GM12872 (cell line): Measurements from ENCODE around the gene CSMD2.

Experiments
- TF ChIP-seq, protein P1 (sequence below): IDR thresholded peaks from 3 replicates; pipeline ENCODE4 v1.5.1; 2011; ENCODE audit warnings: low read depth, mild to moderate bottlenecking, low read length, moderate library complexity; ENCODE audit not compliant: insufficient read depth

Gene CSMD2

DNA sequence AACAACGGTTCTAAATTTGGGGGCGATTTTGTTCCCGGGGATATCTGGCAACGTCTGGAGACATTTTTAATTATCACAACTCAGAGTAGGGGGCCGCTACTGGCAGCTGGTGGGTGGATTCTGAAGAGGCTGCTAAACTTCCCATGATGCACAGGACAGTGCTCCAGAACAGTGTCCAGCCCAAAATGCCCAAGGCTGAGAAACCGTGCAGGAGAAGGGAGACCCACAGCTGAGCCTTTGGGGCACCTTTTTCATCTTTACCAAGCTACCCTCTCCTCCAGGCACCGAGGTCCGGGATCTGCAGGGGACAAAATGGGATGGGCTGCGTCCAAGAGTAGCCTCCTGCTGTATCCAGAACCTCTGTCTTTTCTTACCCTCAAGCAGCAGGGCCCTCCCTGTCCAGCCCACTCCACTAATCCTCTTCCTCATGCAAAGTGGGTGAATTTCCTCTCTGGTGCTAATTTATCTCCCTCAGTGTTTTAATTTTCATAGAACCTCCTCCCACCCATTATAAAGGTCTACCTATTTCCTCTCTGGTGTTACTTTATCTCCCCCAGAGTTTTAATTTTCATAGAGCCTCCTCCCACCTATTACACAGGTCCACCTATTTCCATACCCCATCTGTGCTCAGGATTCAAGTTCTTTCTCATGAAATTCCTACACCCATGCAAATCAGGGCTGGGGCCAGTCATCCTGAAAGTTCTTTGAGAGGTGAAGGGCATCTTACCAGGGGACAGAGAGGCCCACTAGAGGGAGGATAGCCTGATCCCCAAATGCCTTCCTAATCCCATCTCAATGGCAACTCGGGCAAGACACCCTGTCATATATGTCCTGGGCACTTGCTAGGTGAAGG, 42.7 kb downstream of the CSMD2 start:
- TF ChIP-seq, protein P1, sequence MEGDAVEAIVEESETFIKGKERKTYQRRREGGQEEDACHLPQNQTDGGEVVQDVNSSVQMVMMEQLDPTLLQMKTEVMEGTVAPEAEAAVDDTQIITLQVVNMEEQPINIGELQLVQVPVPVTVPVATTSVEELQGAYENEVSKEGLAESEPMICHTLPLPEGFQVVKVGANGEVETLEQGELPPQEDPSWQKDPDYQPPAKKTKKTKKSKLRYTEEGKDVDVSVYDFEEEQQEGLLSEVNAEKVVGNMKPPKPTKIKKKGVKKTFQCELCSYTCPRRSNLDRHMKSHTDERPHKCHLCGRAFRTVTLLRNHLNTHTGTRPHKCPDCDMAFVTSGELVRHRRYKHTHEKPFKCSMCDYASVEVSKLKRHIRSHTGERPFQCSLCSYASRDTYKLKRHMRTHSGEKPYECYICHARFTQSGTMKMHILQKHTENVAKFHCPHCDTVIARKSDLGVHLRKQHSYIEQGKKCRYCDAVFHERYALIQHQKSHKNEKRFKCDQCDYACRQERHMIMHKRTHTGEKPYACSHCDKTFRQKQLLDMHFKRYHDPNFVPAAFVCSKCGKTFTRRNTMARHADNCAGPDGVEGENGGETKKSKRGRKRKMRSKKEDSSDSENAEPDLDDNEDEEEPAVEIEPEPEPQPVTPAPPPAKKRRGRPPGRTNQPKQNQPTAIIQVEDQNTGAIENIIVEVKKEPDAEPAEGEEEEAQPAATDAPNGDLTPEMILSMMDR, result no peak

DNA sequence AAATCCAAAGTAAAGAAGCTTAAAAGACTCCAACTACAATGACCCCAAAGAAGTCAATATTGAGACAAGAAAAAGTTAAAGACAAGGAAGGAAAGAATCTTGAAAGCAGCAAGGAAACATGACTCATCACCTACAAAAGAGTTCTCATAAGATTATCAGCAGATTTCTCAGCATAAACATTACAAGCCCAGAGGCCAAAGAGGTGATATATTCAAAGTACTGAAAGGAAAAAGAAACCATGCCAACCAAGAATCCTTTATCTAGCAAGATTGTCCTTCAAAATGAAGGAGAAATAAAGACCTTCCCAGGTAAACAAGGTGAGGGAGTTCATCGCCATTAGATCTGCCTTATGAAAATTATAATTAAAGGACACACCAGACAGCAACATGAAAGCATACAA, 49.8 kb downstream of the CSMD2 start:
- TF ChIP-seq, protein P1, result no peak

DNA sequence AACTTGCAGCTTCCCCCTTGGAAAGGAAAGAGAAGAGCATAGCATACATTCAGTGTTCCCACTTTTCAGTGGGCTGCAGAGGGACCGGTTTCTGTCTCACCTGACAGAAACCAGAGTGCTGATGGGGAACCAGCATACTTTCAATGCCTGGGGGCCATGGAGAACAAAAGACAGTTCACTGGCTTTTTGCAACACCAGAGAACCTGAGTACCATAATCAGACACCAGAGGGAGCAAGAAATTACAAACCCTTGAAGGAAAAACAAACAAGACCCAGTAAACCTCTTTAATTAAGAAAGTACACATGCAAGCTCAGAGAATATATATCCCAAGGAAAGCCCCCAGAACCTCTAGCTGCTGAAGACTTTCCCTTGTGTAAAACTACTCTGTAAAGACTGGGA, 51.1 kb downstream of the CSMD2 start:
- TF ChIP-seq, protein P1, result peak; percentile 45; the same call in 2 of the 3 replicates

DNA sequence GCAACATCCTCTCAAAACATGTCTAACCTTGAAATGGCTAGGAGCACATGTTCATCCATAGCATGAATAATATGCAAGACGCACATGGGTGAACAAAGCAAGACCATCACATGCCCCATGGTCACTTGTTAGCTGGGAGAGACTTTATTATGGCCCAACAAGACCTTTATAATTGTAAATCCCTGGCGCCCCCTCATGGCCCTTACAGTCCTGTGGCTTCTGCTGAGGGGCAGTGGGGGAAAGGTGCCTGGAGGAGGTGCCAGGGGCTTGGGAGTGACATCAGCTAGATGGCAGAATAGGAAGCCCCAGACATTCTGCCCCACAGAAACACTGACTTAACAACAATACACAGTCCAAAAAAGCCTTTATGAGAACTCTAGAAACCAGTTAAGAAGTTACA, 51.7 kb downstream of the CSMD2 start:
- TF ChIP-seq, protein P1, result no peak

DNA sequence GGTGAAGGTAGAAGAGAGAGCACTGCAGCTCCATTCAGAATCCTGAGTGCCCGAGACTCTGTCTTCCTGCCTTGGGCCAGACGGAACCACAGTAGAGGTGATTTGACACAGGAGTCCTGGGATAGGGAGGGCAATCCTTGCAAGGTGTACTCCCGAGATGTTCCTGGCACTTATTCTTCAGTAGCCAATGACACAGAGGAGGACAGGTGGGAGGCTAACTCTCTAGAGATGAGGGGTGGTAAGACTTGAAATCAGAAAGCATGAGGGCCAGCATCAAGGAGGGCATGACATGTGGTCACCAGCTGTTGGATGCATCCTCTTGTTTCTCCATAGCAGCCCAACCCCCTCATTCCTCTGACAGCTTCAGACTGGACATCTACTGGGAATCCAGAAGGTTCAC, 56.3 kb downstream of the CSMD2 start:
- TF ChIP-seq, protein P1, result no peak

DNA sequence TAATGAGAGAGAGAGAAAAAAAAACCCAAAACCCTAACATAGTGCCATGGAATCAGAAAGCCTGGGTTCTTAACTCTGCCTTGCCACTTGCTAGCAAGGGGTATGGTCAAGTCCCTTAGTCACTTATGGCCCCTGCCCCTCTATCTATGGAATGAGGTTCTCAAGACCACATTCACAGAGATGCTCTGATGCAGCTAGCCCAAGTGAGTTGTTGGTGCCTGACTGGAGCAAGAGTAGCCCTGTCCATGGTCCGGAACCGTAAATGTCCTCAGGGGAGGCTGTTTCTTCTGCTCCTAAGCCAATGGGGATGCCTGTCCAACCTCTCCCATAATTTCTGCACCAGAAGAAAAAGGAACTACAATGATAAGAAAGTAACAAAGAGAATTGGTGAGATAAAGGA, 56.8 kb downstream of the CSMD2 start:
- TF ChIP-seq, protein P1, result no peak

DNA sequence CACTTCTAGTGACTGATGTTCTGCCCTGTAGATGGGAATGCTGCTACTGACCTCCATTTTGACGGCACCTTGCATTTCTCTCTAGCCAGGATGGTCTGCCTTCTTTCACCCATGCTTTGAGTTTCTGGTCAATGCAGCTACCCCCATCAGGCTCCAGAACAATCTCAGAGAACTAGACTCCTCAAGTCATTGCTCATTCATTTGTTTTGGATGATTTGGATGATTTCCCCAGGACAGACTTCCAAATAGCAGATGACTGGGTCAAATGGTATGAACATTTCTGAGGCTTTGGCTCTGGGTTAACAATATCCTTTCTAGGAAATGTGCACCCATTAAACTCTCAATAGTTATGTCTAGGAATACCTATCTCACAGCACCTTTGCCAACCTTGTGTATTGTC, 63.9 kb downstream of the CSMD2 start:
- TF ChIP-seq, protein P1, result no peak
